ENCODE data around the gene TDRD9. TPM values are rescaled to one million over a fixed set of nuclear protein-coding genes. Genes with fewer than 3 reads are reported as not detected.

The TDRD9 gene
- total RNA-seq, 1 experiment from 2014 or later = not detected

DNA sequence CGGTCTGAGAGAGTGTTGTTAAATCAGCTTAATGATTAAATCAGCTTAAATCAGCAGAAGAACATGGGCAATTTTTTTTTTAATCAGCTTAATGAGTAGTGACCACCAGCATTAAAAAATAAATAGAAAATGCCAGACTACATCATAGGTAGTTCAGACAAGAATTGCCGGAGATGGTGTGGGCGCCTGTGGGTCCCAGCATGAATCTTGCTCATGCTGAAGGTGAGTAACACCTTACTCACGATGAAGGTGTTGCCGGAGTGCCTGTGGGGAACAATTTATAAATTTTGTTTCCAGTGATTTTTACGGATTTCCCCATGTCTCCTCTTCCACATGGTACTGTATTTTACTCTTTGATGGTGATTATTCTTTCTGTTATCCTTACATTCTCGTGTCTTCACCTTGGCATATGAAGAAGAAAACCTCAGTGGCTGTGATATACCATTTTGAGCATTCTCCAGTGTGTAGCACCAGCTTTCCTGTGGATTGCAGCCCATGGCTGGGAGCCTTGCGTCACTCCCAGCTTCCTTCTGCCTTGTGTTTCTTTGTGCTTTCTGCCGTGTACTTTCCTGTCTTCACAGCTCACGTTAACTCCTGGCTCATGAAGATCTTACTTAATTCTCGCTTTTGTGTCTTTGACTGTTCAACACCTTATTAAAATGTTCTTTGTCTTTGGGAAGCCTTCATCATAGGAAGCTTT lies 4.7 kb downstream of the TDRD9 start:
- no TSS peak for BruUV-seq (replicated peaks)
- no peak for DNase-seq (ENCODE audit: low read depth, low spot score)
- in situ Hi-C loops (cut with HindIII; ENCODE audit: low pct_unique_long_range_greater_than_20kb, low sequenced_read_pairs) (no loop called here), intact Hi-C loops (cut with micrococcal nuclease; ENCODE audit: unreplicated experiment) (no loop called here)
- no peaks in the 10 kb centered on the region for H3K9me3 ChIP-seq (ENCODE audit: control insufficient read depth, insufficient read depth, low read depth, low read length)
- ChIA-PET POLR2A (interaction anchor here (0.6 kb wide), 1 partner anchor 15 kb away, joined by 3 read pairs; no protein-coding TSS in a partner anchor), CTCF (no interaction called here)
- H3K36me3 ChIP-seq (ENCODE audit: control insufficient read depth, insufficient read depth, low read length) = no peaks in the 10 kb centered on the region
- H3K27ac ChIP-seq (ENCODE audit: low read length) = no peak overlapping the region
- H3K27me3 ChIP-seq (ENCODE audit: control insufficient read depth, insufficient read depth, low read length) = no peaks in the 10 kb centered on the region
- TF ChIP-seq, protein P1, sequence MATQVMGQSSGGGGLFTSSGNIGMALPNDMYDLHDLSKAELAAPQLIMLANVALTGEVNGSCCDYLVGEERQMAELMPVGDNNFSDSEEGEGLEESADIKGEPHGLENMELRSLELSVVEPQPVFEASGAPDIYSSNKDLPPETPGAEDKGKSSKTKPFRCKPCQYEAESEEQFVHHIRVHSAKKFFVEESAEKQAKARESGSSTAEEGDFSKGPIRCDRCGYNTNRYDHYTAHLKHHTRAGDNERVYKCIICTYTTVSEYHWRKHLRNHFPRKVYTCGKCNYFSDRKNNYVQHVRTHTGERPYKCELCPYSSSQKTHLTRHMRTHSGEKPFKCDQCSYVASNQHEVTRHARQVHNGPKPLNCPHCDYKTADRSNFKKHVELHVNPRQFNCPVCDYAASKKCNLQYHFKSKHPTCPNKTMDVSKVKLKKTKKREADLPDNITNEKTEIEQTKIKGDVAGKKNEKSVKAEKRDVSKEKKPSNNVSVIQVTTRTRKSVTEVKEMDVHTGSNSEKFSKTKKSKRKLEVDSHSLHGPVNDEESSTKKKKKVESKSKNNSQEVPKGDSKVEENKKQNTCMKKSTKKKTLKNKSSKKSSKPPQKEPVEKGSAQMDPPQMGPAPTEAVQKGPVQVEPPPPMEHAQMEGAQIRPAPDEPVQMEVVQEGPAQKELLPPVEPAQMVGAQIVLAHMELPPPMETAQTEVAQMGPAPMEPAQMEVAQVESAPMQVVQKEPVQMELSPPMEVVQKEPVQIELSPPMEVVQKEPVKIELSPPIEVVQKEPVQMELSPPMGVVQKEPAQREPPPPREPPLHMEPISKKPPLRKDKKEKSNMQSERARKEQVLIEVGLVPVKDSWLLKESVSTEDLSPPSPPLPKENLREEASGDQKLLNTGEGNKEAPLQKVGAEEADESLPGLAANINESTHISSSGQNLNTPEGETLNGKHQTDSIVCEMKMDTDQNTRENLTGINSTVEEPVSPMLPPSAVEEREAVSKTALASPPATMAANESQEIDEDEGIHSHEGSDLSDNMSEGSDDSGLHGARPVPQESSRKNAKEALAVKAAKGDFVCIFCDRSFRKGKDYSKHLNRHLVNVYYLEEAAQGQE (IDR thresholded peaks at IDR 0.05; ENCODE audit: insufficient read depth in 1 of 2, low read depth in 2 of 2, low read length in 1 of 2) = no peak
- TF ChIP-seq, protein P2, sequence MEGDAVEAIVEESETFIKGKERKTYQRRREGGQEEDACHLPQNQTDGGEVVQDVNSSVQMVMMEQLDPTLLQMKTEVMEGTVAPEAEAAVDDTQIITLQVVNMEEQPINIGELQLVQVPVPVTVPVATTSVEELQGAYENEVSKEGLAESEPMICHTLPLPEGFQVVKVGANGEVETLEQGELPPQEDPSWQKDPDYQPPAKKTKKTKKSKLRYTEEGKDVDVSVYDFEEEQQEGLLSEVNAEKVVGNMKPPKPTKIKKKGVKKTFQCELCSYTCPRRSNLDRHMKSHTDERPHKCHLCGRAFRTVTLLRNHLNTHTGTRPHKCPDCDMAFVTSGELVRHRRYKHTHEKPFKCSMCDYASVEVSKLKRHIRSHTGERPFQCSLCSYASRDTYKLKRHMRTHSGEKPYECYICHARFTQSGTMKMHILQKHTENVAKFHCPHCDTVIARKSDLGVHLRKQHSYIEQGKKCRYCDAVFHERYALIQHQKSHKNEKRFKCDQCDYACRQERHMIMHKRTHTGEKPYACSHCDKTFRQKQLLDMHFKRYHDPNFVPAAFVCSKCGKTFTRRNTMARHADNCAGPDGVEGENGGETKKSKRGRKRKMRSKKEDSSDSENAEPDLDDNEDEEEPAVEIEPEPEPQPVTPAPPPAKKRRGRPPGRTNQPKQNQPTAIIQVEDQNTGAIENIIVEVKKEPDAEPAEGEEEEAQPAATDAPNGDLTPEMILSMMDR (IDR thresholded peaks at IDR 0.05) = no peak
- no peak for TF ChIP-seq TCF7L2 (IDR thresholded peaks at IDR 0.05; ENCODE audit: low read depth, low read length)
- no peak for TF ChIP-seq POLR2AphosphoS5 (IDR thresholded peaks at IDR 0.05; ENCODE audit: low read depth, low read length)
- TF ChIP-seq SIN3A (IDR thresholded peaks at IDR 0.05; ENCODE audit: borderline replicate concordance, insufficient read depth, low read depth, low read length) = no peak
- H3K4me1 ChIP-seq (ENCODE audit: control insufficient read depth, insufficient read depth, low read length) = no peaks in the 10 kb centered on the region
- H3K4me3 ChIP-seq (ENCODE audit: low read depth in 2 of 2, low read length in 2 of 2) = no peak overlapping the region
- no peak for ATAC-seq

DNA sequence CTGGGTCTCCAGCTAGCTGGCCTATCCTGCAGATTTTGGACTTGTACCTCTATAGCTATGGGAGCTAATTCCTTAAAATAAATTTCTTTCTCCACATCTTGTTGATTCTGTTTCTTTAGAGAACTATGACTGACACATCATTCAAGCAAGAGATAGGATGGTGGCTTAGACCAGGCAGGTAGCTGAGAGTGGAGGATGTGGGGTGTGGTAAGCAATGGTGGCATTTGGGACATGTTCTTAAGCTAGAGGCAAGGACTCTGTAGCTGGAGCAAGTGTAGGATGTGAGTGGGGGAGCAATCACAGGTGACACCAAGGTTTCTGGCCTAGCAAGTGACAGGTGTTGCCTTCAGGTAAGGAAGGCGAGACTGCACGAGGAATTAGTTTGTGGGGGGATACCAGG lies 6.8 kb downstream of the TDRD9 start:
- DNase-seq (ENCODE audit: low read depth, low spot score) = no peak
- no peak overlapping the region for H3K27ac ChIP-seq (ENCODE audit: low read length)
- intact Hi-C loops (cut with micrococcal nuclease; ENCODE audit: unreplicated experiment) (no loop called here), in situ Hi-C loops (cut with HindIII; ENCODE audit: low pct_unique_long_range_greater_than_20kb, low sequenced_read_pairs) (no loop called here)
- no TSS peak for BruUV-seq (replicated peaks)
- no peak for ATAC-seq
- H3K4me1 ChIP-seq (ENCODE audit: control insufficient read depth, insufficient read depth, low read length) = no peaks in the 10 kb centered on the region
- ChIA-PET POLR2A (no interaction called here), CTCF (no interaction called here)
- no peak for TF ChIP-seq SIN3A (IDR thresholded peaks at IDR 0.05; ENCODE audit: borderline replicate concordance, insufficient read depth, low read depth, low read length)
- TF ChIP-seq, protein P1 (IDR thresholded peaks at IDR 0.05; ENCODE audit: insufficient read depth in 1 of 2, low read depth in 2 of 2, low read length in 1 of 2) = no peak
- TF ChIP-seq TCF7L2 (IDR thresholded peaks at IDR 0.05; ENCODE audit: low read depth, low read length) = no peak
- TF ChIP-seq POLR2AphosphoS5 (IDR thresholded peaks at IDR 0.05; ENCODE audit: low read depth, low read length) = no peak
- TF ChIP-seq, protein P2 (IDR thresholded peaks at IDR 0.05) = no peak
- H3K9me3 ChIP-seq (ENCODE audit: control insufficient read depth, insufficient read depth, low read depth, low read length) = no peaks in the 10 kb centered on the region
- H3K27me3 ChIP-seq (ENCODE audit: control insufficient read depth, insufficient read depth, low read length) = no peaks in the 10 kb centered on the region; the same call in 1 of the 2 replicates
- H3K36me3 ChIP-seq (ENCODE audit: control insufficient read depth, insufficient read depth, low read length) = no peaks in the 10 kb centered on the region
- H3K4me3 ChIP-seq (ENCODE audit: low read depth in 2 of 2, low read length in 2 of 2) = no peak overlapping the region

All from Panc1 (cell line).